Thyroid gland (tissue), 4 donors: Measurements from ENCODE around the gene CLIC5. TPM values are rescaled to one million over a fixed set of nuclear protein-coding genes. Genes with fewer than 3 reads are reported as not detected.

Source experiments
- DNase-seq, 2 donors: peaks; one replicate each; pipeline ENCODE4 v3.0.0-alpha.2; 2019
- H3K27ac ChIP-seq, 3 donors: fragments of 200-600 bp; sonication (generic); 1 replicate in 2 of 3; 2 replicates in 1 of 3; pipeline ENCODE4 v1.5.1; 2016 to 2019; ENCODE audit warnings: mild to moderate bottlenecking in 1 of 3, moderate library complexity in 1 of 3
- H3K27me3 ChIP-seq: fragments of 200-600 bp; sonication (generic); one replicate; pipeline ENCODE4 v1.5.1; 2019
- H3K36me3 ChIP-seq, 2 donors: fragments of 200-600 bp; sonication (generic); one replicate each; pipeline ENCODE4 v1.5.1; 2016 to 2019
- H3K4me1 ChIP-seq, 2 donors: fragments of 200-600 bp; sonication (generic); one replicate each; pipeline ENCODE4 v1.5.1; 2017 to 2019
- H3K4me3 ChIP-seq, 3 donors: fragments of 200-600 bp; sonication (generic); replicated peaks in 1 of 3; 1 replicate in 2 of 3; 2 replicates in 1 of 3; pipeline ENCODE4 v1.5.1; 2016; ENCODE audit warnings: mild to moderate bottlenecking in 1 of 3
- H3K9me3 ChIP-seq: fragments of 200-600 bp; sonication (generic); one replicate; pipeline ENCODE4 v1.5.1; 2017
- CTCF ChIP-seq, 6 experiments: fragments of 200-600 bp in 3 of 6; fragments of 450-650 bp in 3 of 6; sonication (generic) in 3 of 6; IDR thresholded peaks; one replicate each; pipeline ENCODE4 v1.5.1; 2016 to 2019; ENCODE audit warnings: antibody characterized with exemption in 6 of 6, mild to moderate bottlenecking in 2 of 6, inconsistent platforms in 1 of 6, moderate library complexity in 1 of 6
- POLR2A ChIP-seq, 2 donors: fragments of 450-650 bp; IDR thresholded peaks; one replicate each; pipeline ENCODE4 v1.6.1; 2017; ENCODE audit warnings: antibody characterized with exemption in 2 of 2, mild to moderate bottlenecking in 2 of 2, moderate library complexity in 1 of 2
- WGBS, 2 donors: methylation state at CpG; one replicate each; pipeline ENCODE4 v1.1.5; 2017; 5-methylcytosine and 5-hydroxymethylcytosine counted together
- intact Hi-C: fragments of 100-400 bp; cut with DNase I; formaldehyde crosslinking; loops from one replicate; pipeline ENCODE4 v1.15.1; 2023
- total RNA-seq, 4 donors: library from RNA; depleted of rRNA; stranded (reverse); fragments of >200 nt; gene quantifications; one replicate each; pipeline ENCODE4 v1.2.3, GENCODE V29; 2016

Gene CLIC5
- total RNA-seq, 4 donors from 2014 or later: 10.5 to 15.5 (median 11.7) TPM

GRCh38 chr6:45955597-45955996, 60.1 kb downstream of the CLIC5 start:
- intact Hi-C loops: no loop called here
- TF ChIP-seq CTCF (IDR thresholded peaks at IDR 0.05): no peak
- no peak for TF ChIP-seq POLR2A (IDR thresholded peaks at IDR 0.05)
- no peaks in the 10 kb centered on the region for H3K9me3 ChIP-seq
- no peaks in the 10 kb centered on the region for H3K27me3 ChIP-seq
- H3K27ac ChIP-seq: no peak overlapping the region
- no peak overlapping the region for H3K4me3 ChIP-seq
- 90 to 96% methylated on average over 1 of the region's 1 CpG for WGBS, 2 donors
- DNase-seq: no peak
- peaks cover 35 to 38% of the 10 kb centered on the region in 2 donors for H3K4me1 ChIP-seq
- H3K36me3 ChIP-seq: no peaks in the 10 kb centered on the region

GRCh38 chr6:45952546-45952945, 63.1 kb downstream of the CLIC5 start:
- Histone ChIP-seq H3K9me3 (no peaks in the 10 kb centered on the region), H3K36me3 (no peaks in the 10 kb centered on the region), H3K4me1 (peaks cover 29% of the 10 kb centered on the region in 2 donors), H3K27ac (peak overlapping the region; percentile 73 to 96 (median 87)), H3K27me3 (no peaks in the 10 kb centered on the region), H3K4me3 (no peak overlapping the region)
- peak in 1 of 2 donors; percentile 22 for DNase-seq
- TF ChIP-seq POLR2A (IDR thresholded peaks at IDR 0.05) (no peak), CTCF (IDR thresholded peaks at IDR 0.05) (no peak)
- intact Hi-C loops: no loop called here
- WGBS, 2 donors: 66 to 74% methylated on average over 3 of the region's 3 CpGs

DNA sequence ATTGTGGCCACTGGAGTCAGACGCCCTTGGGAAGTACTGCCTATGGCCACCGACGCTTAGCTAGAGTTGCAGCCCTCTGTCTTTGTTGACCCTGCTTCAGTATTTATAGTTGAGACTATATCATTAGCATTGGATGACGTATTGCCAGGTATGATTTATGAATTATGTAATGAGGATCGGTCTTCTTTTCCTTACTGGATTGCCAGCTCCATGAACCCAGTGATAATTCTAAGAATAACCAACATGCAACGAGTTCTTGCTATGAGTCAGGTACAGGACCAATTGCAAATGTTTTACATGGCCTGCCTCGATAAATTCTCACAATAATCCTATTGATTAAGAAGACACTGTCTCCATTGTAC, 63.5 kb downstream of the CLIC5 start:
- intact Hi-C loops: no loop called here
- no peak overlapping the region for H3K4me3 ChIP-seq
- H3K36me3 ChIP-seq: no peaks in the 10 kb centered on the region
- H3K27ac ChIP-seq: peak overlapping the region; percentile 73 to 96 (median 87)
- DNase-seq: no peak
- H3K9me3 ChIP-seq: no peaks in the 10 kb centered on the region
- TF ChIP-seq CTCF (IDR thresholded peaks at IDR 0.05): no peak
- no peak for TF ChIP-seq POLR2A (IDR thresholded peaks at IDR 0.05)
- H3K4me1 ChIP-seq: peaks cover 29% of the 10 kb centered on the region in 2 donors
- no peaks in the 10 kb centered on the region for H3K27me3 ChIP-seq
- WGBS, 2 donors: 75 to 83% methylated on average over 7 of the region's 7 CpGs

DNA sequence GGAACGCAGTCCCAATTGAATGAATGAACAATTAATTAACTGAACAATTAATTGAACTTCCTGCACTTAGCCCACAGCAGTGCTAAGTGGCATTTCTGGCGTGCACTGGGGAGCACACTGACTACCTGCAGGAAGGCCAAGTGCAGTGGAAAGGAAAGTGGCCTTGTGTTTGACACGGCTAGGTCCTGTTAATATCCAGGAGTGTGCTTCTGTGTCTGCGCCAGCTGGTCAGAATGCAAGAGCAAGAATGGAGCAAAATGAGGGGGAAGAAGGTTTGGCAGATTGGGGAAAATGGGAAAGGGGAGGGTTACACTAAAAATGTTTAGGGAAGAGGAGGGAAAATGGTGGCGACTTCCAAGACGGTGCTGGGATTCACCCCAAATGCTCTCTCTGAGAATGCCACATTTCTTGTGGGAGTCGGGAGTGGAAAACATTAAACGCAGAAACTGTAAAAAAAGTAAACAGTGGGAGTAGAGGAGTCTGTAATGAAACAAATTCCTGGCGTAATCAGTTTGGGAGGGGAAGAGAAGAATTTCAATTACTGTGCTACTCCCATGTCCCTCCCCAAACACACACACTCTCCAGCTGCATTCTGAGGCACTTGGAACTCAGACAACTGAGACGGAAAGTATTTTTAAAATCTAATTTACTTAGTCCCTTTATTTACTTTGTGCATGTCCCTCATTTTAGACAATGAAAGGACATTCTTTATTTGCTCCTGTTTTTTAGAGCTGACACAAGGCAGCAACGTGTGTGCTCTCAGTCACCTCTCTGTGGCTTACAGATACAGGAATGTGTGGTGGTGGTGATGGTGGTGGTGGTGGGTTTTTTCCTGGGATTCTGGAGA, 64.1 kb downstream of the CLIC5 start:
- H3K4me1 ChIP-seq: peaks cover 29% of the 10 kb centered on the region in 2 donors
- H3K4me3 ChIP-seq: no peak overlapping the region
- intact Hi-C loops: no loop called here
- no peaks in the 10 kb centered on the region for H3K27me3 ChIP-seq
- DNase-seq: peak; percentile 52 to 64
- H3K9me3 ChIP-seq: no peaks in the 10 kb centered on the region
- no peaks in the 10 kb centered on the region for H3K36me3 ChIP-seq
- 30 to 33% methylated on average over 11 of the region's 11 CpGs for WGBS, 2 donors
- TF ChIP-seq CTCF (IDR thresholded peaks at IDR 0.05) (no peak), POLR2A (IDR thresholded peaks at IDR 0.05) (peak in 1 of 2 donors; percentile 10)
- peak overlapping the region; percentile 73 to 96 (median 87) for H3K27ac ChIP-seq

- intact Hi-C loops: no loop called here
- Histone ChIP-seq H3K27ac (no peak overlapping the region), H3K27me3 (no peaks in the 10 kb centered on the region), H3K4me1 (peaks cover 29 to 34% of the 10 kb centered on the region in 2 donors), H3K4me3 (no peak overlapping the region), H3K9me3 (no peaks in the 10 kb centered on the region), H3K36me3 (no peaks in the 10 kb centered on the region)
- TF ChIP-seq CTCF (IDR thresholded peaks at IDR 0.05) (no peak), POLR2A (IDR thresholded peaks at IDR 0.05) (no peak)
- DNase-seq: no peak
- WGBS, 2 donors: 86 to 94% methylated on average over 7 of the region's 7 CpGs
Measured at GRCh38 chr6:45949256-45949655, 66.4 kb downstream of the CLIC5 start.
